ENCODE measurements around the gene OR5H2. TPM values are rescaled to one million over a fixed set of nuclear protein-coding genes. Genes with fewer than 3 reads are reported as not detected.

OR5H2 gene
- total and polyA plus RNA-seq, 2 experiments from 2014 or later = not detected

DNA sequence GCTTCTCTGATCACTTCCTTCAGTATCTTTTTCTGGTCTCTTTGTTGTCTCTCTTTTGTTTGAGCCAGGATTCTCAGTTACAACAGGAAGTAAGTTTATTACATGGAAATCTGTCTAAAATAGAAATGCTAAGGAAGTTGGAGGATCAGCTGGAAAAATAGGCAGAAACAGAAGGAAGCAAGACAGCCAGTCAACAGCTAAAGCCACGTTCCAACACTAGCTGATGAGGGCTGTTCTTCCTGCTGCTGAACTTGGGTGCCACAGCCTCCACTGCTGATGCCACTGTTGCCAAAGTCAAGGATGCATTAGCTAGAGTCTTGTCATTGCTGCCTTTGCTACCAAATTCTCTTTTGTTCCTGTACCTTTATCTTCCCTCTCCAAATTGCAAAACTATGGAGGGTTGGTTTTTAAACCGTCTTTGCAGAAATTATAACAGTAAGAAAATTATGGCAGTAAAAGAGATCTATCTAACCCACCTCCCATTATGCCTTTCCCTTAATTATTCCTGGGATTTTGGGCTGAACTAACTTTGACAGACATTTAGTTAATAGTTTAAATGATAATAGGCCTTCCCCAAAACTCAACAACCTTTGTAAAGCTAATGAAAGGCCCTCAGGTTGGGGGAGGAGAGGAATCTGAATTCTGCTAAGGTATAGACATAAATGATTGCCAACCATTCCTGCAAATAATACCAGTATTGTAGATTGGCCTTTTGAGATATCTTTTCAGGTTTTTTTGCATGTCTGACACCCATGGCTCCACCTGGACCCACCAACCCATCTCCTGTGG lies 44.0 kb downstream of the OR5H2 start:
- no peaks in the 10 kb centered on the region for H4K20me1 ChIP-seq (ENCODE audit: insufficient read depth, poor library complexity, severe bottlenecking)
- H3K9me2 ChIP-seq (replicated peaks; ENCODE audit: insufficient read depth) = no peaks in the 10 kb centered on the region
- H3K36me3 ChIP-seq (replicated peaks; ENCODE audit: insufficient read depth, low read depth) = no peaks in the 10 kb centered on the region
- no peaks in the 10 kb centered on the region for H3K79me2 ChIP-seq
- peak overlapping the region; percentile 64 for H3K4me2 ChIP-seq
- no peaks in the 10 kb centered on the region for H3K4me1 ChIP-seq (ENCODE audit: insufficient read depth)
- no peaks in the 10 kb centered on the region for H3K9me3 ChIP-seq (ENCODE audit: low read depth)
- 76% methylated on average over 2 of the region's 2 CpGs for WGBS (ENCODE audit: low lambda C conversion rate, missing lambda C conversion rate)
- peak overlapping the region; percentile 16 for H2AFZ ChIP-seq
- no peak for TF ChIP-seq EZH2 (IDR thresholded peaks at IDR 0.05; ENCODE audit: borderline replicate concordance)
- no peak for TF ChIP-seq EZH2phosphoT487 (IDR thresholded peaks at IDR 0.05; ENCODE audit: low read depth, severe bottlenecking, unreplicated experiment)
- TF ChIP-seq, protein P1, sequence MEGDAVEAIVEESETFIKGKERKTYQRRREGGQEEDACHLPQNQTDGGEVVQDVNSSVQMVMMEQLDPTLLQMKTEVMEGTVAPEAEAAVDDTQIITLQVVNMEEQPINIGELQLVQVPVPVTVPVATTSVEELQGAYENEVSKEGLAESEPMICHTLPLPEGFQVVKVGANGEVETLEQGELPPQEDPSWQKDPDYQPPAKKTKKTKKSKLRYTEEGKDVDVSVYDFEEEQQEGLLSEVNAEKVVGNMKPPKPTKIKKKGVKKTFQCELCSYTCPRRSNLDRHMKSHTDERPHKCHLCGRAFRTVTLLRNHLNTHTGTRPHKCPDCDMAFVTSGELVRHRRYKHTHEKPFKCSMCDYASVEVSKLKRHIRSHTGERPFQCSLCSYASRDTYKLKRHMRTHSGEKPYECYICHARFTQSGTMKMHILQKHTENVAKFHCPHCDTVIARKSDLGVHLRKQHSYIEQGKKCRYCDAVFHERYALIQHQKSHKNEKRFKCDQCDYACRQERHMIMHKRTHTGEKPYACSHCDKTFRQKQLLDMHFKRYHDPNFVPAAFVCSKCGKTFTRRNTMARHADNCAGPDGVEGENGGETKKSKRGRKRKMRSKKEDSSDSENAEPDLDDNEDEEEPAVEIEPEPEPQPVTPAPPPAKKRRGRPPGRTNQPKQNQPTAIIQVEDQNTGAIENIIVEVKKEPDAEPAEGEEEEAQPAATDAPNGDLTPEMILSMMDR (IDR thresholded peaks at IDR 0.05; ENCODE audit: poor library complexity) = no peak
- H3K4me3 ChIP-seq = no peak overlapping the region
- H3K27ac ChIP-seq = peak overlapping the region; percentile 26
- DNase-seq (ENCODE audit: low spot score) = no peak
- no peaks in the 10 kb centered on the region for H3K27me3 ChIP-seq

DNA sequence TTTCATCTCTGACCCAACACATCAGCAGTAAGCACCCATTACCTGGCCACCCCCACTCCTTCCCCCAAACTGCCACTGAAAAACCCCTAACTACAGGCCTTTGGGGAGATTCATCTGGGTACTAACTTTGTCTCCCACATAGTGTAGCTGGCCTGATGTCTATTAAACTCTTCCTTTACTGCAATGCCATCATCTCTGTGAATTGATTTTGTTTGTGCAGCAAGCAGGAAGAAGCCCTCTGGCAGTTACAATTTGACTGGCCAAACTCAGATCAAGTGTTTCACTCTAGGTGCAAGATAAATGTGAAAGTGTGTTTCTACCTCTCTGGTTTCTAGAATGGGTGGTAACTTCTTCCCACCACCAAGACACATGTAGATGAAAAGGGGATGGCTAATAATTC lies 44.6 kb downstream of the OR5H2 start:
- H3K4me3 ChIP-seq = no peak overlapping the region
- no peaks in the 10 kb centered on the region for H3K9me2 ChIP-seq (replicated peaks; ENCODE audit: insufficient read depth)
- DNase-seq (ENCODE audit: low spot score) = no peak
- no peak overlapping the region for H2AFZ ChIP-seq
- H3K79me2 ChIP-seq = no peaks in the 10 kb centered on the region
- H3K4me2 ChIP-seq = no peak overlapping the region
- H3K27me3 ChIP-seq = peaks cover 2% of the 10 kb centered on the region
- no peak for TF ChIP-seq EZH2 (IDR thresholded peaks at IDR 0.05; ENCODE audit: borderline replicate concordance)
- no peak for TF ChIP-seq EZH2phosphoT487 (IDR thresholded peaks at IDR 0.05; ENCODE audit: low read depth, severe bottlenecking, unreplicated experiment)
- TF ChIP-seq, protein P1 (IDR thresholded peaks at IDR 0.05; ENCODE audit: poor library complexity) = no peak
- no peaks in the 10 kb centered on the region for H3K36me3 ChIP-seq (replicated peaks; ENCODE audit: insufficient read depth, low read depth)
- no peak overlapping the region for H3K27ac ChIP-seq
- H3K9me3 ChIP-seq (ENCODE audit: low read depth) = no peaks in the 10 kb centered on the region
- no peaks in the 10 kb centered on the region for H4K20me1 ChIP-seq (ENCODE audit: insufficient read depth, poor library complexity, severe bottlenecking)
- no peaks in the 10 kb centered on the region for H3K4me1 ChIP-seq (ENCODE audit: insufficient read depth)

DNA sequence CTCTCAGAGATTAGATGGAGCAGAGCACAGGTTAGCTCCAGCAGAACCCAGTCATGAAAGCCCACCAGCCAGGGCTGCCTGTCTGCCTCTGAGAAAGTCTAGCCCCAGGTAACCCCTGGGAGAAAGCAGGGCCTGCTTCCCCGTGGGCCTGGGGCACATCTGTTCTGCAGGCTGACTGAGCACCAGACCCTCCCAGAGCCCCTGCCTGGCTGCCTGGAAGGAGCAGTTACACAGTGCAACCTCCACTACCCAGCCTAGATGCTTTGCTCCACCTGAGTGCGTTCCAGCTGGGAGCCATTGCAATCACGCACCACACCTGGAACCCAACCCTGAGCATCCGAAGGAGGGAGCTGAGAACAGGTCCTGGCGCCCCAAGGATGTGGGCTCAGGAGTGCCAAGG lies 46.6 kb downstream of the OR5H2 start:
- H3K36me3 ChIP-seq (replicated peaks; ENCODE audit: insufficient read depth, low read depth) = no peaks in the 10 kb centered on the region
- no peaks in the 10 kb centered on the region for H3K4me1 ChIP-seq (ENCODE audit: insufficient read depth)
- no peak overlapping the region for H3K4me2 ChIP-seq
- H3K4me3 ChIP-seq = no peak overlapping the region
- no peak for TF ChIP-seq EZH2 (IDR thresholded peaks at IDR 0.05; ENCODE audit: borderline replicate concordance)
- TF ChIP-seq, protein P1 (IDR thresholded peaks at IDR 0.05; ENCODE audit: poor library complexity) = no peak
- no peak for TF ChIP-seq EZH2phosphoT487 (IDR thresholded peaks at IDR 0.05; ENCODE audit: low read depth, severe bottlenecking, unreplicated experiment)
- WGBS (ENCODE audit: low lambda C conversion rate, missing lambda C conversion rate) = 89% methylated on average over 5 of the region's 5 CpGs
- no peaks in the 10 kb centered on the region for H3K9me3 ChIP-seq (ENCODE audit: low read depth)
- peaks cover 13% of the 10 kb centered on the region for H3K27me3 ChIP-seq
- H3K79me2 ChIP-seq = no peaks in the 10 kb centered on the region
- H3K9me2 ChIP-seq (replicated peaks; ENCODE audit: insufficient read depth) = no peaks in the 10 kb centered on the region
- no peaks in the 10 kb centered on the region for H4K20me1 ChIP-seq (ENCODE audit: insufficient read depth, poor library complexity, severe bottlenecking)
- no peak for DNase-seq (ENCODE audit: low spot score)
- H3K27ac ChIP-seq = no peak overlapping the region
- peak overlapping the region; percentile 54 for H2AFZ ChIP-seq
